Endodermal cell (in vitro differentiated cells): ENCODE results near the gene NAALADL2. TPM values are rescaled to one million over a fixed set of nuclear protein-coding genes. Genes with fewer than 3 reads are reported as not detected.

ENCODE experiments used
- DNase-seq: peaks from one replicate; pipeline ENCODE4 v3.0.0-alpha.2; 2017
- H3K27ac ChIP-seq: 2 replicates; pipeline ENCODE4 v1.5.1; 2013; ENCODE audit warnings: mild to moderate bottlenecking, low read depth, low read length, moderate library complexity
- H3K27me3 ChIP-seq: 2 replicates; pipeline ENCODE4 v1.6.1; 2013; ENCODE audit warnings: mild to moderate bottlenecking, low read length, moderate library complexity; ENCODE audit not compliant: insufficient read depth, control insufficient read depth, poor library complexity, severe bottlenecking
- H3K36me3 ChIP-seq: 2 replicates; pipeline ENCODE4 v1.7.0; 2013; ENCODE audit warnings: mild to moderate bottlenecking, low read length, moderate library complexity; ENCODE audit not compliant: control insufficient read depth, insufficient read depth
- H3K4me1 ChIP-seq: one replicate; pipeline ENCODE4 v1.7.0; 2013; ENCODE audit warnings: low read length; ENCODE audit not compliant: control insufficient read depth, insufficient read depth
- H3K4me3 ChIP-seq: 2 replicates; pipeline ENCODE4 v1.5.1; 2013; ENCODE audit warnings: mild to moderate bottlenecking, low read length, moderate library complexity
- H3K9ac ChIP-seq: 2 replicates; pipeline ENCODE4 v1.6.1; 2013; ENCODE audit warnings: mild to moderate bottlenecking, low read length, moderate library complexity; ENCODE audit not compliant: poor library complexity, severe bottlenecking; ENCODE audit errors: extremely low read depth
- H3K9me3 ChIP-seq: 2 replicates; pipeline ENCODE4 v1.6.1; 2013; ENCODE audit warnings: mild to moderate bottlenecking, low read length, moderate library complexity; ENCODE audit not compliant: control insufficient read depth
- H3K27ac Mint-ChIP-seq: 2 replicates; pipeline ENCODE4 v1.8.0; 2020; ENCODE audit warnings: mixed read lengths
- H3K27me3 Mint-ChIP-seq: 2 replicates; pipeline ENCODE4 v1.8.0; 2021; ENCODE audit warnings: mild to moderate bottlenecking, mixed read lengths; ENCODE audit not compliant: insufficient read depth
- H3K36me3 Mint-ChIP-seq: 2 replicates; pipeline ENCODE4 v1.8.0; 2020; ENCODE audit warnings: low read depth, mixed read lengths
- H3K4me1 Mint-ChIP-seq: 2 replicates; pipeline ENCODE4 v1.8.0; 2020; ENCODE audit warnings: mixed read lengths
- H3K4me3 Mint-ChIP-seq: 2 replicates; pipeline ENCODE4 v1.8.0; 2020; ENCODE audit warnings: mild to moderate bottlenecking, moderate library complexity, mixed read lengths
- H3K9me3 Mint-ChIP-seq: 2 replicates; pipeline ENCODE4 v1.8.0; 2020; ENCODE audit warnings: mild to moderate bottlenecking, mixed read lengths
- WGBS, 2 experiments: methylation state at CpG; one replicate each; pipeline versions ENCODE4 v1.1.5 to v1.1.7; 2013; ENCODE audit warnings: missing lambda C conversion rate in 2 of 2, mixed read lengths in 1 of 2; ENCODE audit not compliant: insufficient coverage in 1 of 2, insufficient read length in 1 of 2; 5-methylcytosine and 5-hydroxymethylcytosine counted together
- total RNA-seq, 2 donors: library from RNA; stranded (reverse); fragmentation: NEBNext Ultra II Directional in 1 of 2; extraction: Animal tissue kit (Norgen Biotek cat#: 25700) in 1 of 2; gene quantifications; 2 replicates in 1 of 2; 3 replicates in 1 of 2; pipeline ENCODE4 v1.2.1, GENCODE V29; 2021
- TF ChIP-seq, protein P1 (sequence below): fragments of 200-600 bp; sonication (generic); conservative IDR thresholded peaks from 2 replicates; pipeline ENCODE4 v1.5.0; 2021; ENCODE audit warnings: antibody characterized with exemption, mild to moderate bottlenecking

Gene NAALADL2
- total RNA-seq, 2 donors from 2014 or later, result 1.6 to 1.8 TPM

DNA sequence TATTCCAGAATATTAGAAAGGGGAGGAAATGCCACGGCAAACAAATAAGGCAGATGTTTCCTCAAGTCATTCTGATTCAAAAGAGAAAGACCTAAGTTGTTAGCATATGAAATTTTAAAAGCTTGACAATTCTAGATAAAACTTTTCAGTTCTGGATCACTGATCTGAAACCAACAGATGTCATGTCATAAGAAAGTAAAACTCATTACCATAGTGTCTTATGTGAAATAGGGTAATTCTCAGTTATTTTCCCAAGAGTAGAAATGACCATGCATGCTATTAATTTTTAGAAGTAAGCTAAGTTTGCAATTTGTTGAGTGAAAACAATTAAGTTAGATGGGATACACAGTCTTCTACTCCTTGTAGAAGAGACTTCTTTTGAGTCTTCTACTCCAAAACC is 630.3 kb downstream of the NAALADL2 start:
- Histone ChIP-seq H3K9ac (no peak overlapping the region), H3K4me3 (no peak overlapping the region), H3K9me3 (no peaks in the 10 kb centered on the region), H3K27me3 (no peaks in the 10 kb centered on the region), H3K36me3 (no peaks in the 10 kb centered on the region), H3K4me1 (no peaks in the 10 kb centered on the region), H3K27ac (no peak overlapping the region)
- DNase-seq, result no peak
- H3K4me3 Mint-ChIP-seq, result no peak overlapping the region
- no peak overlapping the region for H3K27ac Mint-ChIP-seq
- H3K36me3 Mint-ChIP-seq, result no peaks in the 10 kb centered on the region
- WGBS, 2 experiments, result 78 to 100% methylated on average over 1 of the region's 1 CpG
- no peaks in the 10 kb centered on the region for H3K27me3 Mint-ChIP-seq
- H3K9me3 Mint-ChIP-seq, result no peaks in the 10 kb centered on the region
- TF ChIP-seq, protein P1, sequence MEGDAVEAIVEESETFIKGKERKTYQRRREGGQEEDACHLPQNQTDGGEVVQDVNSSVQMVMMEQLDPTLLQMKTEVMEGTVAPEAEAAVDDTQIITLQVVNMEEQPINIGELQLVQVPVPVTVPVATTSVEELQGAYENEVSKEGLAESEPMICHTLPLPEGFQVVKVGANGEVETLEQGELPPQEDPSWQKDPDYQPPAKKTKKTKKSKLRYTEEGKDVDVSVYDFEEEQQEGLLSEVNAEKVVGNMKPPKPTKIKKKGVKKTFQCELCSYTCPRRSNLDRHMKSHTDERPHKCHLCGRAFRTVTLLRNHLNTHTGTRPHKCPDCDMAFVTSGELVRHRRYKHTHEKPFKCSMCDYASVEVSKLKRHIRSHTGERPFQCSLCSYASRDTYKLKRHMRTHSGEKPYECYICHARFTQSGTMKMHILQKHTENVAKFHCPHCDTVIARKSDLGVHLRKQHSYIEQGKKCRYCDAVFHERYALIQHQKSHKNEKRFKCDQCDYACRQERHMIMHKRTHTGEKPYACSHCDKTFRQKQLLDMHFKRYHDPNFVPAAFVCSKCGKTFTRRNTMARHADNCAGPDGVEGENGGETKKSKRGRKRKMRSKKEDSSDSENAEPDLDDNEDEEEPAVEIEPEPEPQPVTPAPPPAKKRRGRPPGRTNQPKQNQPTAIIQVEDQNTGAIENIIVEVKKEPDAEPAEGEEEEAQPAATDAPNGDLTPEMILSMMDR, result no peak
- H3K4me1 Mint-ChIP-seq, result no peaks in the 10 kb centered on the region

DNA sequence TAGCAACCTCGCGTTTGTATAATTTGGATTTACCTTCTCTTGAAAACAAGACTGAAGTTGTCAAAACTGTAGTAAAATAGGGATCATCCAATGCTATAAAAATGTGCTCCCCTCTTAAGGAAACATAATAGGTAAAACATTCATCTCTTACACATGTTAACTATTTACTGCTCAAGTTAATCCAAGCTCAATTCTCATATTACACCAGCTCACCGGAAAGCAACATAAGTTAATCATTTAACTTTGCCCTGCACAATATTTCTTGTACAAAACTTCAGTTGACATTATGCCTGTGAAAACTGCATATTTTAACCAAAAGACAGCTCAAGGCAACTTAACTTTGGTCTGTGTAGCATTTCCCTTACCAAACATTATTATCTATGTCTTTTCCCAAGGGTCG is 634.2 kb downstream of the NAALADL2 start:
- Histone ChIP-seq H3K4me3 (no peak overlapping the region), H3K27ac (no peak overlapping the region), H3K27me3 (no peaks in the 10 kb centered on the region), H3K4me1 (no peaks in the 10 kb centered on the region), H3K9ac (no peak overlapping the region), H3K36me3 (no peaks in the 10 kb centered on the region), H3K9me3 (no peaks in the 10 kb centered on the region)
- Mint-ChIP-seq H3K36me3 (no peaks in the 10 kb centered on the region), H3K4me3 (no peak overlapping the region), H3K4me1 (no peaks in the 10 kb centered on the region), H3K27ac (no peak overlapping the region), H3K9me3 (no peaks in the 10 kb centered on the region), H3K27me3 (no peaks in the 10 kb centered on the region)
- DNase-seq, result no peak
- TF ChIP-seq, protein P1, result no peak
- WGBS, 2 experiments, result 93 to 98% methylated on average over 2 to 4 of the region's 4 CpGs

DNA sequence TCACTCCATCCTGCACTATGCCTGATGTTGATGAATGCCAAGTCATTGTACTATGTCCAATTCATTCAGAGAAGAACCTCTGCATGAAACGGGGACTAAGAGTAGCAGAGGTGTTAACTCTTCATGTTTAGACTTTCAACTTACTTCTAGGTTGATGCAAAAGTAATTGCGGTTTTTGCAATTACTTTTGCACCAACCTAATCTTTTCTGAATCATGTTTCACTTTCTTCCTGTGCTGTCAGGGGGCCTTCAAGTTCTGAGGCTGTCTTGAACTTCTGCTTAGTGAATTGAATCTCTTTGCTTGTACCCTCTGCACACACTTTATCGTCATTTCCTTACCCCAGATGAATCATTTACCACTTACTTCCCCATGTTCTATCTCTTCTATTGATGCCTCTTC is 636.2 kb downstream of the NAALADL2 start:
- no peak overlapping the region for H3K27ac ChIP-seq
- H3K4me3 ChIP-seq, result no peak overlapping the region
- H3K9me3 Mint-ChIP-seq, result no peaks in the 10 kb centered on the region
- no peak overlapping the region for H3K4me3 Mint-ChIP-seq
- no peaks in the 10 kb centered on the region for H3K9me3 ChIP-seq
- no peaks in the 10 kb centered on the region for H3K27me3 Mint-ChIP-seq
- H3K36me3 ChIP-seq, result no peaks in the 10 kb centered on the region
- no peak overlapping the region for H3K9ac ChIP-seq
- WGBS, 2 experiments, result 87 to 89% methylated on average over 2 to 3 of the region's 3 CpGs
- TF ChIP-seq, protein P1, result no peak
- no peak for DNase-seq
- no peaks in the 10 kb centered on the region for H3K4me1 Mint-ChIP-seq
- H3K4me1 ChIP-seq, result no peaks in the 10 kb centered on the region
- no peaks in the 10 kb centered on the region for H3K36me3 Mint-ChIP-seq
- no peak overlapping the region for H3K27ac Mint-ChIP-seq
- H3K27me3 ChIP-seq, result no peaks in the 10 kb centered on the region
